Endodermal cell (in vitro differentiated cells): ENCODE results near the gene LRRC37A3. TPM values are rescaled to one million over a fixed set of nuclear protein-coding genes. Genes with fewer than 3 reads are reported as not detected.
"Not testable (repeated sequence)": the region's sequence is repeated elsewhere in the genome, so short reads cannot be mapped to it uniquely, and the experiment has no call there.

Experiments used
- DNase-seq: peaks from one replicate; pipeline ENCODE4 v3.0.0-alpha.2; 2017
- H3K27ac ChIP-seq: 2 replicates; pipeline ENCODE4 v1.5.1; 2013; ENCODE audit warnings: mild to moderate bottlenecking, low read depth, low read length, moderate library complexity
- H3K27me3 ChIP-seq: 2 replicates; pipeline ENCODE4 v1.6.1; 2013; ENCODE audit warnings: mild to moderate bottlenecking, low read length, moderate library complexity; ENCODE audit not compliant: insufficient read depth, control insufficient read depth, poor library complexity, severe bottlenecking
- H3K36me3 ChIP-seq: 2 replicates; pipeline ENCODE4 v1.7.0; 2013; ENCODE audit warnings: mild to moderate bottlenecking, low read length, moderate library complexity; ENCODE audit not compliant: control insufficient read depth, insufficient read depth
- H3K4me1 ChIP-seq: one replicate; pipeline ENCODE4 v1.7.0; 2013; ENCODE audit warnings: low read length; ENCODE audit not compliant: control insufficient read depth, insufficient read depth
- H3K4me3 ChIP-seq: 2 replicates; pipeline ENCODE4 v1.5.1; 2013; ENCODE audit warnings: mild to moderate bottlenecking, low read length, moderate library complexity
- H3K9ac ChIP-seq: 2 replicates; pipeline ENCODE4 v1.6.1; 2013; ENCODE audit warnings: mild to moderate bottlenecking, low read length, moderate library complexity; ENCODE audit not compliant: poor library complexity, severe bottlenecking; ENCODE audit errors: extremely low read depth
- H3K9me3 ChIP-seq: 2 replicates; pipeline ENCODE4 v1.6.1; 2013; ENCODE audit warnings: mild to moderate bottlenecking, low read length, moderate library complexity; ENCODE audit not compliant: control insufficient read depth
- H3K27ac Mint-ChIP-seq: 2 replicates; pipeline ENCODE4 v1.8.0; 2020; ENCODE audit warnings: mixed read lengths
- H3K27me3 Mint-ChIP-seq: 2 replicates; pipeline ENCODE4 v1.8.0; 2021; ENCODE audit warnings: mild to moderate bottlenecking, mixed read lengths; ENCODE audit not compliant: insufficient read depth
- H3K36me3 Mint-ChIP-seq: 2 replicates; pipeline ENCODE4 v1.8.0; 2020; ENCODE audit warnings: low read depth, mixed read lengths
- H3K4me1 Mint-ChIP-seq: 2 replicates; pipeline ENCODE4 v1.8.0; 2020; ENCODE audit warnings: mixed read lengths
- H3K4me3 Mint-ChIP-seq: 2 replicates; pipeline ENCODE4 v1.8.0; 2020; ENCODE audit warnings: mild to moderate bottlenecking, moderate library complexity, mixed read lengths
- H3K9me3 Mint-ChIP-seq: 2 replicates; pipeline ENCODE4 v1.8.0; 2020; ENCODE audit warnings: mild to moderate bottlenecking, mixed read lengths
- CTCF ChIP-seq: fragments of 200-600 bp; sonication (generic); conservative IDR thresholded peaks from 2 replicates; pipeline ENCODE4 v1.5.0; 2021; ENCODE audit warnings: antibody characterized with exemption, mild to moderate bottlenecking
- WGBS, 2 experiments: methylation state at CpG; one replicate each; pipeline versions ENCODE4 v1.1.5 to v1.1.7; 2013; ENCODE audit warnings: missing lambda C conversion rate in 2 of 2, mixed read lengths in 1 of 2; ENCODE audit not compliant: insufficient coverage in 1 of 2, insufficient read length in 1 of 2; 5-methylcytosine and 5-hydroxymethylcytosine counted together
- total RNA-seq, 2 donors: library from RNA; stranded (reverse); fragmentation: NEBNext Ultra II Directional in 1 of 2; extraction: Animal tissue kit (Norgen Biotek cat#: 25700) in 1 of 2; gene quantifications; 2 replicates in 1 of 2; 3 replicates in 1 of 2; pipeline ENCODE4 v1.2.1, GENCODE V29; 2021

The LRRC37A3 gene
- total RNA-seq, 2 donors from 2014 or later = 18.1 to 25.3 TPM

GRCh38 chr17:64847504-64848466 is 71.5 kb downstream of the LRRC37A3 start:
- not testable (repeated sequence) for H3K9me3 Mint-ChIP-seq, H3K27me3 Mint-ChIP-seq, H3K4me1 Mint-ChIP-seq, H3K36me3 ChIP-seq, H3K9ac ChIP-seq, H3K36me3 Mint-ChIP-seq, H3K4me3 ChIP-seq, H3K9me3 ChIP-seq, H3K27ac ChIP-seq, H3K4me3 Mint-ChIP-seq, H3K27ac Mint-ChIP-seq, H3K4me1 ChIP-seq, H3K27me3 ChIP-seq
- DNase-seq = peak; percentile 96
- peak; percentile 87 for TF ChIP-seq CTCF
- WGBS, 2 experiments = 31 to 65% methylated on average over 14 to 44 of the region's 49 CpGs

- H3K27me3 ChIP-seq, H3K4me3 ChIP-seq, H3K4me1 ChIP-seq, H3K27ac Mint-ChIP-seq, H3K9ac ChIP-seq, H3K27ac ChIP-seq, H3K9me3 Mint-ChIP-seq, H3K36me3 ChIP-seq, DNase-seq, H3K27me3 Mint-ChIP-seq, H3K4me3 Mint-ChIP-seq, H3K36me3 Mint-ChIP-seq, H3K4me1 Mint-ChIP-seq, H3K9me3 ChIP-seq: not testable (repeated sequence)
- WGBS, 2 experiments = 89 to 100% methylated on average over 1 to 3 of the region's 4 CpGs
Measured at GRCh38 chr17:64846892-64847291, 72.4 kb downstream of the LRRC37A3 start.

GRCh38 chr17:64843918-64844317 is 75.4 kb downstream of the LRRC37A3 start:
- not testable (repeated sequence) for H3K27ac ChIP-seq, H3K4me1 ChIP-seq, H3K4me3 ChIP-seq, H3K36me3 ChIP-seq, H3K4me3 Mint-ChIP-seq, H3K27me3 Mint-ChIP-seq, H3K9me3 ChIP-seq, H3K9me3 Mint-ChIP-seq, DNase-seq, H3K9ac ChIP-seq, H3K27me3 ChIP-seq, H3K27ac Mint-ChIP-seq, H3K4me1 Mint-ChIP-seq, H3K36me3 Mint-ChIP-seq
- WGBS, 2 experiments = 93 to 97% methylated on average over 3 to 7 of the region's 8 CpGs

- not testable (repeated sequence) for H3K27ac ChIP-seq, H3K4me1 ChIP-seq, H3K27ac Mint-ChIP-seq, H3K9me3 Mint-ChIP-seq, H3K4me3 ChIP-seq, H3K9me3 ChIP-seq, H3K27me3 ChIP-seq, H3K36me3 ChIP-seq, DNase-seq, H3K4me1 Mint-ChIP-seq, H3K36me3 Mint-ChIP-seq, H3K4me3 Mint-ChIP-seq, H3K27me3 Mint-ChIP-seq, H3K9ac ChIP-seq
- WGBS, 2 experiments = 100% methylated on average over 1 of the region's 3 CpGs; no CpG with 5 or more reads in 1 of the 2 experiments
Measured at GRCh38 chr17:64842900-64843299, 76.4 kb downstream of the LRRC37A3 start.

GRCh38 chr17:64840960-64841359 is 78.3 kb downstream of the LRRC37A3 start:
- H3K27ac Mint-ChIP-seq, H3K36me3 Mint-ChIP-seq, H3K36me3 ChIP-seq, DNase-seq, H3K4me3 Mint-ChIP-seq, H3K4me1 ChIP-seq, H3K4me1 Mint-ChIP-seq, H3K27ac ChIP-seq, H3K9me3 Mint-ChIP-seq, H3K27me3 ChIP-seq, H3K9ac ChIP-seq, H3K4me3 ChIP-seq, H3K9me3 ChIP-seq, H3K27me3 Mint-ChIP-seq: not testable (repeated sequence)
- WGBS, 2 experiments = 70 to 88% methylated on average over 1 to 2 of the region's 2 CpGs

GRCh38 chr17:64838513-64838912 is 80.8 kb downstream of the LRRC37A3 start:
- not testable (repeated sequence) for H3K9me3 Mint-ChIP-seq

More at GRCh38 chr17:64838513-64838912, 80.8 kb downstream of the LRRC37A3 start:
- H3K27me3 ChIP-seq, H3K4me1 Mint-ChIP-seq, H3K27ac Mint-ChIP-seq, H3K27me3 Mint-ChIP-seq, H3K4me1 ChIP-seq, H3K36me3 Mint-ChIP-seq, H3K4me3 Mint-ChIP-seq, H3K9ac ChIP-seq, H3K27ac ChIP-seq, H3K4me3 ChIP-seq, H3K36me3 ChIP-seq, DNase-seq, H3K9me3 ChIP-seq: not testable (repeated sequence)
- 91% methylated on average over 4 of the region's 5 CpGs; no CpG with 5 or more reads in 1 of the 2 experiments for WGBS, 2 experiments
